Measurements from ENCODE around the gene PAPPA. TPM values are rescaled to one million over a fixed set of nuclear protein-coding genes. Genes with fewer than 3 reads are reported as not detected.

Gene PAPPA
- total and polyA plus RNA-seq, 12 donors: 0.22 to 23.9 (median 5.7) TPM

- no peaks in the 10 kb centered on the region for H3K4me1 ChIP-seq (replicated peaks in 1 of 2)
- no peaks in the 10 kb centered on the region for H3K27me3 ChIP-seq
- no peak overlapping the region for H3K27ac ChIP-seq
- no peak for DNase-seq
- no peak overlapping the region for H3K4me3 ChIP-seq
- no peaks in the 10 kb centered on the region for H3K9me3 ChIP-seq (replicated peaks in 1 of 3)
- H3K36me3 ChIP-seq (replicated peaks in 1 of 2): no peaks in the 10 kb centered on the region
- intact Hi-C loops (cut with DNase I): no loop called here
- no peak for TF ChIP-seq POLR2A (IDR thresholded peaks at IDR 0.05)
- WGBS, 4 donors: 71 to 93% (median 76%) methylated on average over 2 of the region's 2 CpGs
These were observed 271.7 kb downstream of the PAPPA start for GRCh38 chr9:116425244-116425643.

- H3K27me3 ChIP-seq: no peaks in the 10 kb centered on the region
- H3K4me1 ChIP-seq (replicated peaks in 1 of 2): peaks cover 0 to 4% of the 10 kb centered on the region in 2 donors
- peak overlapping the region in 1 of 5 donors; percentile 66 for H3K27ac ChIP-seq
- intact Hi-C loops (cut with DNase I): no loop called here
- WGBS, 4 donors: 74 to 85% (median 77%) methylated on average over 3 of the region's 3 CpGs
- H3K9me3 ChIP-seq (replicated peaks in 1 of 3): no peaks in the 10 kb centered on the region
- no peaks in the 10 kb centered on the region for H3K36me3 ChIP-seq (replicated peaks in 1 of 2)
- DNase-seq: peak in 6 of 7 donors; percentile 15 to 60 (median 34)
- H3K4me3 ChIP-seq: no peak overlapping the region
- no peak for TF ChIP-seq CTCF (IDR thresholded peaks at IDR 0.05)
- TF ChIP-seq POLR2A (IDR thresholded peaks at IDR 0.05): no peak
These were observed 277.3 kb downstream of the PAPPA start for GRCh38 chr9:116430849-116431248.

- Histone ChIP-seq H3K36me3 (replicated peaks in 1 of 2) (no peaks in the 10 kb centered on the region), H3K4me1 (replicated peaks in 1 of 2) (peaks cover 0 to 4% of the 10 kb centered on the region in 2 donors), H3K27ac (peak overlapping the region in 2 of 5 donors; percentile 44 to 66), H3K27me3 (no peaks in the 10 kb centered on the region), H3K4me3 (no peak overlapping the region), H3K9me3 (replicated peaks in 1 of 3) (no peaks in the 10 kb centered on the region)
- intact Hi-C loops (cut with DNase I): no loop called here
- TF ChIP-seq CTCF (IDR thresholded peaks at IDR 0.05): no peak
- no peak for TF ChIP-seq POLR2A (IDR thresholded peaks at IDR 0.05)
- DNase-seq: no peak
- 64 to 97% (median 78%) methylated on average over 1 of the region's 1 CpG for WGBS, 4 donors
These were observed 278.5 kb downstream of the PAPPA start for GRCh38 chr9:116432051-116432450.

GRCh38 chr9:116434314-116434713, 280.7 kb downstream of the PAPPA start:
- Histone ChIP-seq H3K4me1 (replicated peaks in 1 of 2) (peaks cover 0 to 4% of the 10 kb centered on the region in 2 donors), H3K9me3 (replicated peaks in 1 of 3) (no peaks in the 10 kb centered on the region), H3K4me3 (no peak overlapping the region), H3K36me3 (replicated peaks in 1 of 2) (no peaks in the 10 kb centered on the region), H3K27me3 (no peaks in the 10 kb centered on the region), H3K27ac (no peak overlapping the region)
- 80 to 86% (median 83%) methylated on average over 4 of the region's 4 CpGs for WGBS, 4 donors
- intact Hi-C loops (cut with DNase I): no loop called here
- no peak for TF ChIP-seq CTCF (IDR thresholded peaks at IDR 0.05)
- DNase-seq: no peak

- TF ChIP-seq POLR2A (IDR thresholded peaks at IDR 0.05) (no peak), CTCF (IDR thresholded peaks at IDR 0.05) (no peak)
- peaks cover 0 to 4% of the 10 kb centered on the region in 2 donors for H3K4me1 ChIP-seq (replicated peaks in 1 of 2)
- H3K27ac ChIP-seq: no peak overlapping the region
- intact Hi-C loops (cut with DNase I): no loop called here
- no peaks in the 10 kb centered on the region for H3K9me3 ChIP-seq (replicated peaks in 1 of 3)
- H3K4me3 ChIP-seq: no peak overlapping the region
- 63 to 94% (median 79%) methylated on average over 3 to 4 of the region's 4 CpGs for whole genome bisulfite sequencing, 4 donors
- DNase-seq: no peak
- H3K36me3 ChIP-seq (replicated peaks in 1 of 2): no peaks in the 10 kb centered on the region
- no peaks in the 10 kb centered on the region for H3K27me3 ChIP-seq
These were observed 282.1 kb downstream of the PAPPA start for GRCh38 chr9:116435706-116436105.

All from adrenal gland (tissue), 12 donors.